GM23248 (cell line): ENCODE measurements around the gene SMIM29. TPM values are rescaled to one million over a fixed set of nuclear protein-coding genes. Genes with fewer than 3 reads are reported as not detected.

Experiments
- DNase-seq: peaks from one replicate; pipeline ENCODE4 v3.0.0-alpha.2; 2015
- H2AFZ ChIP-seq: fragments of 200-600 bp; sonication (generic); 2 replicates; pipeline ENCODE4 v1.6.1; 2016; ENCODE audit warnings: antibody characterized with exemption
- H3F3A ChIP-seq: fragments of 200-600 bp; sonication (generic); 2 replicates; pipeline ENCODE4 v1.6.1; 2016; ENCODE audit warnings: mild to moderate bottlenecking, antibody characterized with exemption, mixed run types; ENCODE audit not compliant: insufficient read depth
- H3K27ac ChIP-seq: fragments of 200-600 bp; sonication (generic); 2 replicates; pipeline ENCODE4 v1.5.1; 2016; ENCODE audit warnings: mild to moderate bottlenecking
- H3K27me3 ChIP-seq: fragments of 200-600 bp; sonication (generic); replicated peaks from 2 replicates; pipeline ENCODE4 v1.6.1; 2016; ENCODE audit warnings: mild to moderate bottlenecking; ENCODE audit not compliant: insufficient read depth
- H3K36me3 ChIP-seq: fragments of 200-600 bp; sonication (generic); 2 replicates; pipeline ENCODE4 v1.6.1; 2016; ENCODE audit warnings: low read depth, mild to moderate bottlenecking
- H3K4me1 ChIP-seq: fragments of 200-600 bp; sonication (generic); 2 replicates; pipeline ENCODE4 v1.6.1; 2016; ENCODE audit warnings: mild to moderate bottlenecking; ENCODE audit not compliant: insufficient read depth
- H3K4me2 ChIP-seq: fragments of 200-600 bp; sonication (generic); one replicate; pipeline ENCODE4 v1.6.1; 2016; ENCODE audit warnings: mild to moderate bottlenecking; ENCODE audit not compliant: unreplicated experiment
- H3K4me3 ChIP-seq: fragments of 200-600 bp; sonication (generic); 2 replicates; pipeline ENCODE4 v1.5.1; 2016; ENCODE audit warnings: mild to moderate bottlenecking
- H3K79me2 ChIP-seq: fragments of 200-600 bp; sonication (generic); 2 replicates; pipeline ENCODE4 v1.6.1; 2016; ENCODE audit warnings: mild to moderate bottlenecking; ENCODE audit not compliant: insufficient read depth
- H3K9ac ChIP-seq: fragments of 200-600 bp; sonication (generic); 2 replicates; pipeline ENCODE4 v1.6.1; 2016; ENCODE audit warnings: mild to moderate bottlenecking
- H3K9me2 ChIP-seq: fragments of 200-600 bp; sonication (generic); 2 replicates; pipeline ENCODE4 v1.6.1; 2016; ENCODE audit warnings: mixed run types, mild to moderate bottlenecking, moderate library complexity; ENCODE audit not compliant: insufficient read depth
- H3K9me3 ChIP-seq: fragments of 200-600 bp; sonication (generic); one replicate; pipeline ENCODE4 v1.6.1; 2017; ENCODE audit warnings: low read depth
- H4K20me1 ChIP-seq: fragments of 200-600 bp; sonication (generic); 2 replicates; pipeline ENCODE4 v1.6.0; 2016; ENCODE audit not compliant: insufficient read depth
- EZH2 ChIP-seq: fragments of 200-600 bp; sonication (generic); IDR thresholded peaks from 2 replicates; pipeline ENCODE4 v1.6.1; 2018; ENCODE audit warnings: antibody characterized with exemption, mild to moderate bottlenecking; ENCODE audit not compliant: insufficient read depth, poor library complexity, severe bottlenecking
- EZH2phosphoT487 ChIP-seq: fragments of 200-600 bp; sonication (generic); IDR thresholded peaks from 2 replicates; pipeline ENCODE4 v1.6.1; 2018; ENCODE audit warnings: antibody characterized with exemption, moderate library complexity, mild to moderate bottlenecking, low read depth; ENCODE audit not compliant: insufficient read depth
- WGBS, 2 experiments: methylation state at CpG; one replicate each; pipeline ENCODE4 v1.1.6; 2015 to 2017; ENCODE audit warnings: low lambda C conversion rate in 2 of 2, low coverage in 1 of 2; ENCODE audit errors: missing lambda C conversion rate in 2 of 2; 5-methylcytosine and 5-hydroxymethylcytosine counted together
- in situ Hi-C: fragments of 300-500 bp; cut with MboI; formaldehyde crosslinking; loops from 2 replicates; pipeline ENCODE4 v1.15.0; 2020
- polyA plus RNA-seq: library from polyadenylated mRNA; unstranded; fragments of >200 nt; fragmentation: Nextera tagmentation; extraction: Ambion mirVana; gene quantifications from 2 replicates; pipeline ENCODE4 v1.2.1, GENCODE V29; 2016
- total RNA-seq: library from RNA; depleted of rRNA; stranded (reverse); fragments of >200 nt; shearing (Covaris generic); gene quantifications from 2 replicates; pipeline ENCODE4 v1.2.3, GENCODE V29; 2014

Gene SMIM29
- total and polyA plus RNA-seq, 2 experiments from 2014 or later: 35.1 to 55.1 TPM

GRCh38 chr6:34276191-34276590 lies 27.4 kb upstream of the SMIM29 start:
- TF ChIP-seq EZH2 (no peak), EZH2phosphoT487 (no peak)
- Histone ChIP-seq H3K36me3 (no peaks in the 10 kb centered on the region), H3F3A (no peaks in the 10 kb centered on the region), H3K9me2 (no peaks in the 10 kb centered on the region), H2AFZ (no peak overlapping the region), H3K27ac (no peak overlapping the region), H3K9me3 (no peaks in the 10 kb centered on the region), H3K9ac (no peak overlapping the region), H4K20me1 (no peaks in the 10 kb centered on the region), H3K4me1 (no peaks in the 10 kb centered on the region), H3K79me2 (no peaks in the 10 kb centered on the region), H3K27me3 (no peaks in the 10 kb centered on the region), H3K4me2 (no peak overlapping the region), H3K4me3 (no peak overlapping the region)
- 98 to 100% methylated on average over 5 of the region's 5 CpGs for WGBS, 2 experiments
- in situ Hi-C loops: no loop called here
- DNase-seq: no peak

- Histone ChIP-seq H3F3A (no peaks in the 10 kb centered on the region), H3K4me3 (no peak overlapping the region), H3K9me3 (no peaks in the 10 kb centered on the region), H2AFZ (no peak overlapping the region), H3K4me2 (no peak overlapping the region), H3K27ac (no peak overlapping the region), H4K20me1 (no peaks in the 10 kb centered on the region), H3K4me1 (no peaks in the 10 kb centered on the region), H3K79me2 (no peaks in the 10 kb centered on the region), H3K9ac (no peak overlapping the region), H3K9me2 (no peaks in the 10 kb centered on the region), H3K36me3 (no peaks in the 10 kb centered on the region), H3K27me3 (no peaks in the 10 kb centered on the region)
- TF ChIP-seq EZH2 (no peak), EZH2phosphoT487 (no peak)
- WGBS, 2 experiments: 87 to 97% methylated on average over 3 of the region's 3 CpGs
- in situ Hi-C loops: no loop called here
- no peak for DNase-seq
These were observed 26.5 kb upstream of the SMIM29 start for GRCh38 chr6:34275128-34275804.

- 95 to 100% methylated on average over 1 of the region's 1 CpG for WGBS, 2 experiments
These were observed 25.3 kb upstream of the SMIM29 start for GRCh38 chr6:34274129-34274528.

GRCh38 chr6:34273242-34273805 lies 24.5 kb upstream of the SMIM29 start:
- no peak for DNase-seq
- 80 to 84% methylated on average over 3 of the region's 3 CpGs for WGBS, 2 experiments
- no peak overlapping the region for H3K4me2 ChIP-seq
- no peaks in the 10 kb centered on the region for H3F3A ChIP-seq
- H2AFZ ChIP-seq: no peak overlapping the region
- no peaks in the 10 kb centered on the region for H3K9me2 ChIP-seq
- no peaks in the 10 kb centered on the region for H3K4me1 ChIP-seq
- no peaks in the 10 kb centered on the region for H3K36me3 ChIP-seq
- in situ Hi-C loops: no loop called here
- H3K9ac ChIP-seq: no peak overlapping the region
- no peak overlapping the region for H3K27ac ChIP-seq
- TF ChIP-seq EZH2phosphoT487 (no peak), EZH2 (no peak)
- H3K79me2 ChIP-seq: no peaks in the 10 kb centered on the region
- no peaks in the 10 kb centered on the region for H3K9me3 ChIP-seq
- no peak overlapping the region for H3K4me3 ChIP-seq
- H4K20me1 ChIP-seq: no peaks in the 10 kb centered on the region
- no peaks in the 10 kb centered on the region for H3K27me3 ChIP-seq

More at GRCh38 chr6:34274129-34274528, 25.3 kb upstream of the SMIM29 start:
- DNase-seq: no peak
- Histone ChIP-seq H3K9ac (no peak overlapping the region), H4K20me1 (no peaks in the 10 kb centered on the region), H3K4me3 (no peak overlapping the region), H3F3A (no peaks in the 10 kb centered on the region), H3K79me2 (no peaks in the 10 kb centered on the region), H3K4me1 (no peaks in the 10 kb centered on the region), H3K27ac (no peak overlapping the region), H3K36me3 (no peaks in the 10 kb centered on the region), H3K9me3 (no peaks in the 10 kb centered on the region), H3K27me3 (no peaks in the 10 kb centered on the region), H2AFZ (no peak overlapping the region), H3K9me2 (no peaks in the 10 kb centered on the region), H3K4me2 (no peak overlapping the region)
- TF ChIP-seq EZH2phosphoT487: no peak
- TF ChIP-seq EZH2: no peak
- in situ Hi-C loops: no loop called here
